HG03159 (cell line): ENCODE measurements around the gene ROCK1.

ENCODE experiments used
- ATAC-seq: cut with Tn5 transposase; IDR thresholded peaks from one replicate; pipeline ENCODE4 v1.9.1; 2021; ENCODE audit warnings: mild to moderate bottlenecking, moderate library complexity; ENCODE audit not compliant: unreplicated experiment

ROCK1 gene

DNA sequence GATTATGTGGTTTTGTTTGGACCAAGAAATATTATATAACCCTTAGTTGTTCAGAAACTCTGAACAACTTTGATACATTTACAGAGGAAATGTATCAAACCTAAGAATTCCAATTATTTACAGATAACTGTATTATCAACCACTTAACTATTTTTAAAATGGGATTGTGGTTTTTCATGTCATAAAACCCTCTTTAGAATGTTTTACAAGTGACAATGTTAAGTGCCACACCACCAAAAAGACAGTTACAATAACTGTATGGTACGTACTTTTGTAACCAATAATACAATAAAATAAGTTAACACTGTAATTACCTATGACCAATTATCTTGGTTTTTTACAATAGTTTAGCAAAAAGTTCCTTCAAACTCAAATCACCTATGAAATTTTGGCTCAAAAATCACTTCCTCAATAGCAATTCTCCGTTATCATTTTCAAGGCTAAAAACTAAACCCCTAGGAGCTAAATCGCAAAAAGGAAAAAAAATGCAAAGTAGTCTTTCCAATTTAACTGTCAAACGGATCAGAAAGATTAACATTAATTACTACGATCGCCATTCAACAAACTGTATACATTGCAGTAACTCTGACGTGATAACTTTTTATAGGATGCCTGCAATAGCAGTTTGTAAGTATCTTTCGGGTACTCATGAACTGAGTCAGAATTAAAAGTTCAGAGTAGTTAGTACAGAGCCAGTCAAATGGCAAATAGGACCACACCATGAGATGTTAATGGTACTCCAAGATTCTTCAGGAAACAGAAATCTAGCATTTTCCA is 1.5 kb downstream of the ROCK1 start:
- ATAC-seq = no peak

DNA sequence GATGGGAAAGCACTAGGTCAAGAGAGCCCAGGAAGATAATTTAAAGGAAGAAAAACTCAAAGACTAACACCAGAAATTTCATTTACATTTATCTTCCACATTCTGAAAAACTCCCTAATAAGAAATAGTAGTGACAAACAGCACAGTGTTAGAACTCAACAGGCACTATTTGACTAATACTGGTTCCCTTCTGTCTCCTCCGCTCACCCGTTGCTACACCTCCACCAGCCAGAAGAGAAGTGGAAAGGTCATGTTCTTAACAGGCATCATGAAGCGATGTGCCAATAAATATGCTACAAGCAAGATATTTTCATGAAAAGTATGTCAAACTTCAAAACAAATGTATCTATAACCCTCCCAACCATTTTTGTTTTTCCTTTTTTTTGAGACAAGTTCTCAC is 5.7 kb downstream of the ROCK1 start:
- peak; percentile 40 for ATAC-seq

GRCh38 chr18:21101172-21101571 is 10.4 kb downstream of the ROCK1 start:
- no peak for ATAC-seq

DNA sequence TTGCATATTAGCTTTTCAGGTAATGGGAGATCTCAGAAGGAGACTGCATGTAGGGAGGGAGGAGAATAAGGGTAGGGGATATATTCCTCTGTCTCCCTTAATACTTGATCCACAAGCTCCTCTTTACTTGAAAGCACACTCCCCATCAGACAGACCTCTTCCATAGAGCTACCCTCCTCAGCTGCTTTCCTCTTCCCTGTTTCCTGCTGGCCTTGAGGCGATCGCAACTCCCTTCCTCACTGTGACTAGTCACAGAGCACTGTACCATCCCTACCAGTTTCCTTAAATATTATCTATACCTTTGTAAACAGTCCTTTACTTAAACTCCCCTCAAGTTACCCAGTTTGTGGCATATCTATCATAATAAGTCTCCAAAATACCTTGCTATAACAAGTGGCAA is 10.9 kb downstream of the ROCK1 start:
- no peak for ATAC-seq

GRCh38 chr18:21100146-21100545 is 11.5 kb downstream of the ROCK1 start:
- no peak for ATAC-seq

DNA sequence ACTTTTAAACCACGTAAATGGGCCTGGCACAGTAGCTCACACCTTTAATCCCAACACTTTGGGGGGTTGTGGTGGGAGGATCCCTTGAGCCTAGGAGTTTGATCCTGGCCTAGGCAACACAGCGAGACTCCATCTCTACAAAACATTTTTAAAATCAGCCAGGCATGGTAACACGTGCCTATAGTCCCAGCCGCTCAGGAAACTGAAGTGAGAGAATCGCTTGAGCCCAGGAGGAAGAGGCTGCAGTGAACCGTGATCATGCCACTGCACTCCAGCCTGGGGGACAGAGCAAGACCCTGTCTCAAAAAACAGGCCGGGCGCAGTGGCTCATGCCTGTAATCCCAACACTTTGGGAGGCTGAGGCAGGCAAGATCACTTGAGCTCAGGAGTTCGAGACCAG is 12.2 kb downstream of the ROCK1 start:
- ATAC-seq = peak; percentile 84

DNA sequence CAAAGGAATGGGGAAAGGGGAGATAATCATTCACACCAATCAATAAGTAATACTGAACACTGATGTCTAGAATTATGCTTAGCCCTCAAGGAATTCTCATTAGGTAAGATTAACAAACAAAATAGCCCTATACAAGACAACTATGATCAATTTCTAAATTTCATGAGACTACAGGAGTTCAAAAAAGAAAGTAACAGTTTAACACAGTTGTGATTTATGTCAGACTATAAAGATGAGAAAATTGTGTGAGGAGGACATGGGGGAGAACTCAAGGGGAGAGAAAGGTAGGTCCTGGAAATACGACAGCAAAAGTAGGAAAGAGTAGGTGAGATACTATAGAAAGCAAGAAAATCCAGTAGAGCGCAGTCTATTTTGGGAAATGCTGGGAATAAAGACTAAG is 14.9 kb downstream of the ROCK1 start:
- no peak for ATAC-seq

- ATAC-seq = no peak
Measured at GRCh38 chr18:21093133-21093532, 18.5 kb downstream of the ROCK1 start.

DNA sequence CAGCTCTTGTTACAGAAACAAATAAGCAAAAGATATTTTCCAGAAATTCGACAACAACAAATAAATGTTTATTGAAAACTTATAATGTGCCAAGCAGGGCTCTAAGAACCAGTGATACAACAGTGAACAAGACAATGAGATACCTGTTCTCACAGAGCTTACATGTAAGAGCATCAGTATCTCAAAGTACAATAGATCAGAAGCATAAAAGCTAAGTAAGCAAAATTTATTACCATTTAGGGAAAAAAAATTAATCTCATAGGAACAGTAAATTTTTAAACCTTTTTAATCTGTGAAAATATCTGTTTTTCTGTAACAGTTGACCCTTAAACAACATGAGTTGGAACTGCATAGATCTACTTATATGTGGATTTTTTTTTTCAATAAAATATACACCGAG is 20.9 kb downstream of the ROCK1 start:
- ATAC-seq = no peak

DNA sequence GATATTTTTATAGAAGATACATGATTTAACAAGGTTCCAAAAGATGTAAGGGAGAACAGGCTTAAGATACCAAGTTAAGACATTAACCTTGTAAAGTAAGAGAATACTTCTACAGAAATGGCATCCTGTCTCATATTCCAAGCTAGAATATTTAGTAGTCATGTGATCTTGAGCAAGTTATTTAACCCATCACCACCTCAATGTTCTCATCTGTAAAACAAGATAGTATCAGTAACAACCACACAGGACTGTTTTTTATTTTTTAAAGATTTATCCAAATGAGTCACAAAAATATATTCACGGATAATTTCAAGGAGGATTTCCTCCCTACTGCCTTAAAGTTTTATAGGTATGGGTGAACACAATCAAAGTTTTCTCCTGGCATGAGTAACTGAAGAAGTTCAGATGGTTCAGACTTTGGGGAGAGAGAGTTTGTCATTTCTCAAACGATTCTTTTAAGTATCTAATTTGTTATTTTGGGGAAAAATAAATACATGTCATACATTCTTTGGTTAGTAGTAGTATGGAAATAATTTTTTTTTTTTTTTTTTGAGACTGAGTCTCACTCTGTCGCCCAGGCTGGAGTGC is 25.9 kb downstream of the ROCK1 start:
- ATAC-seq = no peak

DNA sequence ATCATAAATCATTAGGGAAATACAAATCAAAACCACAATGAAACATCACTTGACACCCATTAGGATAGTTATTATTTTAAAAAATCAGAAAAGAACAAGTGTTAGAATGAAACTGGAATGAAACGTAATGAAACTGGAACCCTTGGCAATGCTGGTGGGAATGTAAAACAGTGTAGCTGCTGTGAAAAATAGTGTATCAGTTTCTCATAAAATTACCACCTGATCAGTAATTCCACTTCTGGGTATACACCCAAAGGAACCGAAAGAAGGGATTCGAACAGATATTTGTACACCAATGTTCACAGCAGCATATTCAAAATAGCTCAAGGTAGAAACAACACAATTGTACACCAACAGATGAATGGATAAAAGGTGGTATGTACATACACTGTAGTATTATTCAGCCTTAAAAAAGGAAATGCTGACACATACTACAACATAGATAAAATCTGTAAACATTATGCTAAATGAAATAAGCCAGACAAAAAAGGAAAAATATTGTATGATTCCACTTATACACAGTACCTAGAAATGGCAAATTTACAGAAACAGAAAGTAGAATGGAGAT is 27.0 kb downstream of the ROCK1 start:
- no peak for ATAC-seq

- ATAC-seq = no peak
Measured at GRCh38 chr18:21083017-21083416, 28.6 kb downstream of the ROCK1 start.

GRCh38 chr18:21081426-21081825 is 30.2 kb downstream of the ROCK1 start:
- ATAC-seq = no peak

DNA sequence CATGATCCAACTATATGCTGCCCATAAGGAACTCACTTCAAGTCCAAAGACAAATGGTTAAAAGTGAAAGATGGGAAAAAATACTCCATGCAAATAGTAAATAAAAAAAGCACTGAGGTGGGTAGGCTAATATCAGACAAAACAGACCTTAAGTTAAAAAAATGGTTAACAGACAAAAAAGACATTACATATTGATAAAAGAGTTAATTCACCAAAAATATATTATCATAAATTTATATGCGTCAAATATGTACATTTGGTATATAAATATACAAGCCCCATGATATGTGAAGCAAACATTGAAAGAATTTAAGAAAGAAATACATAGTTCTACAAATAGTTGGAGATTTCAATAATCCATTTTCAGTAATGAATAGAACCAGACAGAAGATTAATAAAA is 31.0 kb downstream of the ROCK1 start:
- no peak for ATAC-seq

DNA sequence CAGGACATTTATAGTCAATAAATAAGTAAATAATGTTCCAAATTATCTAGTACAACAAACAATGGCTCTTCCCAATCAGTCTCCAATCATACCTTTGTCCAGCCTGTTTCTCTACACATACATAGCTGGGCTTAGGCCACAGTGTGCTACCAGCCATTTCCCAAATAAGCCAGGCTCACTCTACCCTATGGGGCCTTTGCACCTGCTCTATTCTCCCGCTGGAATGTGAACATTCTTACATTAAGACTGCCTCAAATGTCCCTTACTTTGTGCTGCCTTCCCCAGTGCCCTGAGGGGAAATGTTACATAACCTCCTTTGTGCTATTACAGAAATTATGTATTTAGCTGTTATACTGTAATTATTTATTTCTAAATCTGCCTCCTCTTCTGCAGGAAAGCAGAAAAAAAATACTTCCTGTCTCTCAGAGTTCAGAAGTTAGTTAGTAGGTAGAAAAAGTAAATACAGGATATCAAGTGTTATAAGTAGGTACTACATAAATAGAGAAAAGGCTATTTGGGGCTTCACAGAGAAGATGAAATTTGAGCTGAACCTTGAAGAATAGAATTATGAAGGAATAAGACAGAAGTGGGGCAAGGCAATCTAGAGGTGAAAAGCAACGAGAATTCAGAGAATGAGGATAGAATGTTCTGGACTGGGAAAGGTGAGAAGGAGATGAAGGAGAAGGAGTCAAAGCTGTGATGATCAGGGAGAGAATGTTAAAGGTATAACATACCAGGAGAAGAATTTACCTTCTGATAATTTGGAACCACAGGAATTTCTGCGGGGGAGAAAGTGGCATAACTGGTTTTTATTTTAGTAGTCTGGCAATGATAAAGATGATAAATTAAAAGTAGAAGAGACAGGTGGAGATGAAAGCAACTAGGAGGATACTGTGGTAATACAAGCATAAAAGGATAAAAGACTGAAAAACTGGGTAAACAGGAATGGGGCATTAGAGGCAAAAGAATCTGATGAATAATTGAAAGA is 37.0 kb downstream of the ROCK1 start:
- ATAC-seq = no peak

GRCh38 chr18:21073180-21073579 is 38.4 kb downstream of the ROCK1 start:
- no peak for ATAC-seq

GRCh38 chr18:21071071-21071470 is 40.5 kb downstream of the ROCK1 start:
- ATAC-seq = no peak

- ATAC-seq = no peak
Measured at GRCh38 chr18:21069468-21069867, 42.1 kb downstream of the ROCK1 start.

- ATAC-seq = no peak
Measured at GRCh38 chr18:21064347-21064746, 47.3 kb downstream of the ROCK1 start.

- no peak for ATAC-seq
Measured at GRCh38 chr18:21063011-21063410, 48.6 kb downstream of the ROCK1 start.

GRCh38 chr18:21057112-21057511 is 54.5 kb downstream of the ROCK1 start:
- no peak for ATAC-seq
